ENCODE measurements around the gene SLC6A19. TPM values are rescaled to one million over a fixed set of nuclear protein-coding genes. Genes with fewer than 3 reads are reported as not detected.

SLC6A19 gene
- total and polyA plus RNA-seq, 2 of the 4 experiments (the other 2 are of a cell fraction): not detected

- no peak overlapping the region for H2AFZ ChIP-seq (replicated peaks; ENCODE audit: low read length, poor library complexity)
- no peak overlapping the region for H2BK15ac ChIP-seq (ENCODE audit: low read depth, low read length)
- TF ChIP-seq MAZ (IDR thresholded peaks at IDR 0.05; ENCODE audit: borderline replicate concordance, low read depth, low read length) (no peak), RAD21 (IDR thresholded peaks at IDR 0.05; ENCODE audit: low read length) (peak; percentile 17; the same call in 1 of the 2 replicates), MXI1 (IDR thresholded peaks at IDR 0.05; ENCODE audit: borderline replicate concordance, low read depth, low read length) (no peak), RCOR1 (IDR thresholded peaks at IDR 0.05; ENCODE audit: insufficient replicate concordance, low read length) (no peak), CEBPB (IDR thresholded peaks at IDR 0.05; ENCODE audit: low read depth, low read length) (no peak), SMC3 (IDR thresholded peaks at IDR 0.05; ENCODE audit: low read depth, low read length) (peak; percentile 19; the same call in 1 of the 2 replicates), CHD1 (IDR thresholded peaks at IDR 0.05; ENCODE audit: low read depth, low read length) (no peak), MAFK (IDR thresholded peaks at IDR 0.05; ENCODE audit: low read depth, low read length) (no peak), RFX5 (IDR thresholded peaks at IDR 0.05; ENCODE audit: low read depth, low read length) (no peak), BHLHE40 (IDR thresholded peaks at IDR 0.05; ENCODE audit: low read depth, low read length) (no peak), POLR2A (IDR thresholded peaks at IDR 0.05; ENCODE audit: low read depth, low read length) (no peak)
- TF ChIP-seq, protein P1, sequence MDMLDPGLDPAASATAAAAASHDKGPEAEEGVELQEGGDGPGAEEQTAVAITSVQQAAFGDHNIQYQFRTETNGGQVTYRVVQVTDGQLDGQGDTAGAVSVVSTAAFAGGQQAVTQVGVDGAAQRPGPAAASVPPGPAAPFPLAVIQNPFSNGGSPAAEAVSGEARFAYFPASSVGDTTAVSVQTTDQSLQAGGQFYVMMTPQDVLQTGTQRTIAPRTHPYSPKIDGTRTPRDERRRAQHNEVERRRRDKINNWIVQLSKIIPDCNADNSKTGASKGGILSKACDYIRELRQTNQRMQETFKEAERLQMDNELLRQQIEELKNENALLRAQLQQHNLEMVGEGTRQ (IDR thresholded peaks at IDR 0.05; ENCODE audit: low read depth, low read length): no peak
- TF ChIP-seq, protein P2, sequence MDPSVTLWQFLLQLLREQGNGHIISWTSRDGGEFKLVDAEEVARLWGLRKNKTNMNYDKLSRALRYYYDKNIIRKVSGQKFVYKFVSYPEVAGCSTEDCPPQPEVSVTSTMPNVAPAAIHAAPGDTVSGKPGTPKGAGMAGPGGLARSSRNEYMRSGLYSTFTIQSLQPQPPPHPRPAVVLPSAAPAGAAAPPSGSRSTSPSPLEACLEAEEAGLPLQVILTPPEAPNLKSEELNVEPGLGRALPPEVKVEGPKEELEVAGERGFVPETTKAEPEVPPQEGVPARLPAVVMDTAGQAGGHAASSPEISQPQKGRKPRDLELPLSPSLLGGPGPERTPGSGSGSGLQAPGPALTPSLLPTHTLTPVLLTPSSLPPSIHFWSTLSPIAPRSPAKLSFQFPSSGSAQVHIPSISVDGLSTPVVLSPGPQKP (IDR thresholded peaks at IDR 0.05; ENCODE audit: borderline replicate concordance, low read depth, low read length): no peak
- TF ChIP-seq, protein P3, sequence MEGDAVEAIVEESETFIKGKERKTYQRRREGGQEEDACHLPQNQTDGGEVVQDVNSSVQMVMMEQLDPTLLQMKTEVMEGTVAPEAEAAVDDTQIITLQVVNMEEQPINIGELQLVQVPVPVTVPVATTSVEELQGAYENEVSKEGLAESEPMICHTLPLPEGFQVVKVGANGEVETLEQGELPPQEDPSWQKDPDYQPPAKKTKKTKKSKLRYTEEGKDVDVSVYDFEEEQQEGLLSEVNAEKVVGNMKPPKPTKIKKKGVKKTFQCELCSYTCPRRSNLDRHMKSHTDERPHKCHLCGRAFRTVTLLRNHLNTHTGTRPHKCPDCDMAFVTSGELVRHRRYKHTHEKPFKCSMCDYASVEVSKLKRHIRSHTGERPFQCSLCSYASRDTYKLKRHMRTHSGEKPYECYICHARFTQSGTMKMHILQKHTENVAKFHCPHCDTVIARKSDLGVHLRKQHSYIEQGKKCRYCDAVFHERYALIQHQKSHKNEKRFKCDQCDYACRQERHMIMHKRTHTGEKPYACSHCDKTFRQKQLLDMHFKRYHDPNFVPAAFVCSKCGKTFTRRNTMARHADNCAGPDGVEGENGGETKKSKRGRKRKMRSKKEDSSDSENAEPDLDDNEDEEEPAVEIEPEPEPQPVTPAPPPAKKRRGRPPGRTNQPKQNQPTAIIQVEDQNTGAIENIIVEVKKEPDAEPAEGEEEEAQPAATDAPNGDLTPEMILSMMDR (conservative IDR thresholded peaks at IDR 0.05; ENCODE audit: low read depth, low read length): peak; percentile 31; the same call in 1 of the 2 replicates
- H2AK9ac ChIP-seq (replicated peaks; ENCODE audit: low read depth, low read length, poor library complexity): no peak overlapping the region
- no peak overlapping the region for H3K27ac ChIP-seq (ENCODE audit: insufficient read depth, low read length)
- H3K18ac ChIP-seq (ENCODE audit: low read depth, low read length): no peak overlapping the region
- no peak overlapping the region for H3K4me2 ChIP-seq (ENCODE audit: low read depth, low read length)
- H2BK20ac ChIP-seq (ENCODE audit: low read depth, low read length): no peak overlapping the region
- H2BK5ac ChIP-seq (ENCODE audit: low read depth, low read length, poor library complexity, severe bottlenecking): no peak overlapping the region
- peaks cover 3% of the 10 kb centered on the region; the same call in 1 of the 2 replicates for H3K4me1 ChIP-seq (ENCODE audit: control insufficient read depth, insufficient read depth, low read length)
- no TSS peak for BruUV-seq (replicated peaks)
- in situ Hi-C loops (cut with MboI; ENCODE audit: low sequenced_read_pairs): no loop called here
- POLR2A ChIA-PET (ENCODE audit: unreplicated experiment): no interaction called here
- intact Hi-C loops (cut with micrococcal nuclease): no loop called here
- H4K8ac ChIP-seq (ENCODE audit: low read depth in 2 of 2, low read length in 2 of 2): no peak overlapping the region
- peaks cover 27% of the 10 kb centered on the region; the same call in 1 of the 2 replicates for H3K27me3 ChIP-seq (ENCODE audit: control insufficient read depth, insufficient read depth, low read length)
- no peaks in the 10 kb centered on the region; the same call in 1 of the 2 replicates for H4K20me1 ChIP-seq (ENCODE audit: insufficient read depth, low read length)
- no peaks in the 10 kb centered on the region for H3K79me1 ChIP-seq (ENCODE audit: low read depth in 1 of 2, low read length in 2 of 2)
- CTCF ChIA-PET: interaction anchor here (0.6 kb wide), 1 partner anchor 11 kb away, joined by 3 read pairs; no protein-coding TSS in a partner anchor
- H3K23ac ChIP-seq (ENCODE audit: low read depth, low read length): no peak overlapping the region
- H2BK120ac ChIP-seq (ENCODE audit: low read depth, low read length): no peak overlapping the region
- H3K9me1 ChIP-seq (ENCODE audit: insufficient read depth, low read length): no peaks in the 10 kb centered on the region
- H4K5ac ChIP-seq (ENCODE audit: low read depth, low read length): no peak overlapping the region
- H3K9me3 ChIP-seq (ENCODE audit: control insufficient read depth, insufficient read depth, low read length): no peaks in the 10 kb centered on the region
- no peak overlapping the region for H3K4ac ChIP-seq (ENCODE audit: low read depth, low read length)
- no peak overlapping the region for H2AK5ac ChIP-seq (ENCODE audit: low read depth, low read length)
- no peak overlapping the region for H3K9ac ChIP-seq (ENCODE audit: low read depth, low read length)
- dilution Hi-C loops (cut with HindIII; ENCODE audit: low sequenced_read_pairs, unreplicated experiment): no loop called here
- peak; percentile 38 for DNase-seq
- no peaks in the 10 kb centered on the region for H3K36me3 ChIP-seq (ENCODE audit: control insufficient read depth, insufficient read depth, low read length)
- H3K4me3 ChIP-seq (ENCODE audit: insufficient read depth, low read depth, low read length): no peak overlapping the region
- WGBS, 2 experiments (ENCODE audit: extremely low coverage in 2 of 2, insufficient read length in 1 of 2): 15% methylated on average over 4 of the region's 18 CpGs; no CpG with 5 or more reads in 1 of the 2 experiments
- H4K91ac ChIP-seq (ENCODE audit: insufficient read depth, low read depth, low read length): no peak overlapping the region
- peak; percentile 71 for ATAC-seq (ENCODE audit: low read depth)
- no peak overlapping the region for H3K14ac ChIP-seq (replicated peaks; ENCODE audit: low read depth, low read length)
- no peak overlapping the region for H3K56ac ChIP-seq (ENCODE audit: extremely low read depth, insufficient read depth, low read length)
These were observed 3.4 kb downstream of the SLC6A19 start for GRCh38 chr5:1204693-1205242.

Data from IMR-90 (cell line).